GM23338 (cell line): ENCODE measurements around the gene CARD9.

Source experiments
- CTCF ChIP-seq, 2 experiments: fragments of 200-600 bp in 1 of 2; sonication (generic) in 1 of 2; conservative IDR thresholded peaks; 2 replicates each; pipeline versions ENCODE4 v1.5.1 to v1.6.1; 2016 to 2017; ENCODE audit warnings: antibody characterized with exemption in 2 of 2, low read depth in 2 of 2, mild to moderate bottlenecking in 2 of 2, moderate library complexity in 1 of 2
- ETS1 ChIP-seq: IDR thresholded peaks from 2 replicates; pipeline ENCODE4 v1.6.1; 2016; ENCODE audit warnings: antibody characterized with exemption
- EZH2 ChIP-seq: fragments of 200-600 bp; sonication (generic); IDR thresholded peaks from one replicate; pipeline ENCODE4 v1.8.0; 2017; ENCODE audit warnings: antibody characterized with exemption, mild to moderate bottlenecking, low read depth; ENCODE audit not compliant: unreplicated experiment
- EZH2phosphoT487 ChIP-seq: fragments of 200-600 bp; sonication (generic); IDR thresholded peaks from one replicate; pipeline ENCODE4 v1.8.1; 2018; ENCODE audit warnings: antibody characterized with exemption; ENCODE audit not compliant: unreplicated experiment
- JUNB ChIP-seq: IDR thresholded peaks from one replicate; pipeline ENCODE4 v1.6.1; 2016; ENCODE audit warnings: antibody characterized with exemption; ENCODE audit not compliant: unreplicated experiment
- POLR2AphosphoS5 ChIP-seq: IDR thresholded peaks from 2 replicates; pipeline ENCODE4 v1.6.1; 2016; ENCODE audit warnings: antibody characterized with exemption, low read depth
- REST ChIP-seq: IDR thresholded peaks from one replicate; pipeline ENCODE4 v1.6.1; 2018; ENCODE audit warnings: antibody characterized with exemption; ENCODE audit not compliant: unreplicated experiment
- STAT1 ChIP-seq: IDR thresholded peaks from one replicate; pipeline ENCODE4 v1.6.1; 2016; ENCODE audit warnings: antibody characterized with exemption; ENCODE audit not compliant: unreplicated experiment
- ZNF114 ChIP-seq: fragments of 250-450 bp; sonication (Bioruptor Pico); IDR thresholded peaks from 2 replicates; pipeline ENCODE4 v1.5.0; 2020; ENCODE audit warnings: mild to moderate bottlenecking, moderate library complexity

- TF ChIP-seq EZH2phosphoT487 (no peak), CTCF (conservative IDR thresholded peaks at IDR 0.05; ENCODE audit: low read depth in 2 of 2) (no peak), POLR2AphosphoS5 (no peak), STAT1 (no peak), ZNF114 (CRISPR knock-in tag) (no peak), EZH2 (no peak), JUNB (no peak), ETS1 (no peak), REST (no peak)
Measured at GRCh38 chr9:136353088-136353487, 20.4 kb downstream of the CARD9 start.
